G401.6 (cell line): ENCODE data around the gene SLF2.

ENCODE experiments used
- FAIRE-seq: peaks from 2 replicates; lab custom pipeline; 2012; peaks lifted over from hg19 to GRCh38; lab: Jason Lieb, UNC

Gene SLF2

GRCh38 chr10:101000127-101000914 lies 87.6 kb downstream of the SLF2 start:
- no peak for FAIRE-seq

GRCh38 chr10:101000915-101001658 lies 88.3 kb downstream of the SLF2 start:
- FAIRE-seq = no peak

- no peak for FAIRE-seq
Observed at GRCh38 chr10:101001659-101002035, 88.9 kb downstream of the SLF2 start.

- FAIRE-seq = no peak
Observed at GRCh38 chr10:101002456-101002855, 89.7 kb downstream of the SLF2 start.

- FAIRE-seq = no peak
Observed at GRCh38 chr10:101003639-101004206, 91.0 kb downstream of the SLF2 start.

GRCh38 chr10:101005361-101005760 lies 92.6 kb downstream of the SLF2 start:
- FAIRE-seq = no peak

- FAIRE-seq = no peak
Observed at GRCh38 chr10:101005869-101006567, 93.3 kb downstream of the SLF2 start.

GRCh38 chr10:101006593-101007098 lies 93.9 kb downstream of the SLF2 start:
- FAIRE-seq = no peak

- no peak for FAIRE-seq
Observed at GRCh38 chr10:101007099-101007711, 94.4 kb downstream of the SLF2 start.

- FAIRE-seq = no peak
Observed at GRCh38 chr10:101007915-101008822, 95.4 kb downstream of the SLF2 start.

- FAIRE-seq = no peak
Observed at GRCh38 chr10:101008823-101009423, 96.2 kb downstream of the SLF2 start.

GRCh38 chr10:101010329-101010728 lies 97.6 kb downstream of the SLF2 start:
- FAIRE-seq = no peak

GRCh38 chr10:101011517-101012423 lies 99.0 kb downstream of the SLF2 start:
- peak; percentile 33 for FAIRE-seq

GRCh38 chr10:101012525-101013364 lies 100.0 kb downstream of the SLF2 start:
- FAIRE-seq = peak; percentile 94

GRCh38 chr10:101013365-101013825 lies 100.6 kb downstream of the SLF2 start:
- no peak for FAIRE-seq

- FAIRE-seq = peak; percentile 52
Observed at GRCh38 chr10:101014230-101014884, 101.6 kb downstream of the SLF2 start.
